Nucleus accumbens (tissue), 56 donors: Measurements from ENCODE around the gene SH2D3C.

Experiments used
- DNase-seq, 56 donors: peaks; one replicate each; lab custom pipeline; 2025; lab: John Stamatoyannopoulos, UW

SH2D3C gene

GRCh38 chr9:127778280-127779135 is at the start of gene SH2D3C:
Gene SH2D3C (minus strand): TSS chr9:127778666. CDS start chr9:127778627, 39 bp downstream.
- peak in 3 of 56 donors; percentile 22 to 30 (median 25) for DNase-seq

GRCh38 chr9:127826253-127826913 is 47.9 kb upstream of the SH2D3C start:
- no peak for DNase-seq

- DNase-seq: peak in 6 of 56 donors; percentile 9 to 42 (median 21)
Measured at GRCh38 chr9:127825319-127826051, 47.0 kb upstream of the SH2D3C start.

GRCh38 chr9:127822108-127822507 is 43.6 kb upstream of the SH2D3C start:
- DNase-seq: peak in 6 of 56 donors; percentile 10 to 41 (median 24)

- DNase-seq: no peak
Measured at GRCh38 chr9:127818574-127818973, 40.1 kb upstream of the SH2D3C start.

GRCh38 chr9:127817881-127818434 is 39.5 kb upstream of the SH2D3C start:
- peak in 2 of 56 donors; percentile 11 for DNase-seq

- DNase-seq: no peak
Measured at GRCh38 chr9:127816728-127817127, 38.3 kb upstream of the SH2D3C start.

GRCh38 chr9:127816362-127816725 is 37.9 kb upstream of the SH2D3C start:
- no peak for DNase-seq

GRCh38 chr9:127815512-127816361 is 37.3 kb upstream of the SH2D3C start:
- no peak for DNase-seq

GRCh38 chr9:127814619-127815511 is 36.4 kb upstream of the SH2D3C start:
- DNase-seq: no peak

GRCh38 chr9:127813686-127814226 is 35.3 kb upstream of the SH2D3C start:
- no peak for DNase-seq

- no peak for DNase-seq
Measured at GRCh38 chr9:127812936-127813675, 34.6 kb upstream of the SH2D3C start.

GRCh38 chr9:127812011-127812410 is 33.5 kb upstream of the SH2D3C start:
- DNase-seq: no peak

GRCh38 chr9:127810378-127811187 is 32.1 kb upstream of the SH2D3C start:
- DNase-seq: no peak

GRCh38 chr9:127809540-127810377 is 31.3 kb upstream of the SH2D3C start:
- DNase-seq: no peak

- DNase-seq: no peak
Measured at GRCh38 chr9:127809002-127809539, 30.6 kb upstream of the SH2D3C start.
